ENCODE results near the gene SPATS2.
A peak's percentile ranks its signal among the peaks of the same experiment; 100 is the strongest.

Gene SPATS2

GRCh38 chr12:49455501-49455900 is 88.2 kb downstream of the SPATS2 start:
- no peaks in the 10 kb centered on the region for H3K27me3 ChIP-seq (replicated peaks in 2 of 5; ENCODE audit: control insufficient read depth in 4 of 5, insufficient read depth in 5 of 5, low read length in 4 of 5)
- H3K36me3 ChIP-seq (ENCODE audit: control insufficient read depth in 4 of 4, insufficient read depth in 4 of 4, low read length in 3 of 4) = no peaks in the 10 kb centered on the region
- ChIA-PET CTCF (no interaction called here), POLR2A (no interaction called here)
- WGBS (ENCODE audit: insufficient coverage) = 100% methylated on average over 6 of the region's 6 CpGs
- no peak for DNase-seq
- no peak overlapping the region for H3K4me3 ChIP-seq (ENCODE audit: control insufficient read depth in 1 of 7, extremely low read depth in 1 of 7, insufficient read depth in 4 of 7, low read depth in 2 of 7, low read length in 6 of 7)
- H3K9me3 ChIP-seq (ENCODE audit: control extremely low read depth in 1 of 5, control insufficient read depth in 4 of 5, insufficient read depth in 2 of 5, low read depth in 1 of 5, low read length in 4 of 5) = no peaks in the 10 kb centered on the region
- H3K4me1 ChIP-seq (ENCODE audit: control extremely low read depth in 1 of 4, control insufficient read depth in 4 of 4, insufficient read depth in 4 of 4, low read length in 3 of 4) = no peaks in the 10 kb centered on the region
- H3K27ac ChIP-seq (ENCODE audit: insufficient read depth in 1 of 2, low read depth in 1 of 2, low read length in 2 of 2, poor library complexity in 1 of 2, severe bottlenecking in 2 of 2) = no peak overlapping the region

GRCh38 chr12:49456131-49456679 is 88.9 kb downstream of the SPATS2 start:
- Histone ChIP-seq H3K4me3 (ENCODE audit: control insufficient read depth in 1 of 7, extremely low read depth in 1 of 7, insufficient read depth in 4 of 7, low read depth in 2 of 7, low read length in 6 of 7) (no peak overlapping the region), H3K4me1 (ENCODE audit: control extremely low read depth in 1 of 4, control insufficient read depth in 4 of 4, insufficient read depth in 4 of 4, low read length in 3 of 4) (no peaks in the 10 kb centered on the region), H3K27me3 (replicated peaks in 2 of 5; ENCODE audit: control insufficient read depth in 4 of 5, insufficient read depth in 5 of 5, low read length in 4 of 5) (no peaks in the 10 kb centered on the region), H3K36me3 (ENCODE audit: control insufficient read depth in 4 of 4, insufficient read depth in 4 of 4, low read length in 3 of 4) (no peaks in the 10 kb centered on the region), H3K27ac (ENCODE audit: insufficient read depth in 1 of 2, low read depth in 1 of 2, low read length in 2 of 2, poor library complexity in 1 of 2, severe bottlenecking in 2 of 2) (no peak overlapping the region), H3K9me3 (ENCODE audit: control extremely low read depth in 1 of 5, control insufficient read depth in 4 of 5, insufficient read depth in 2 of 5, low read depth in 1 of 5, low read length in 4 of 5) (no peaks in the 10 kb centered on the region)
- ChIA-PET CTCF (no interaction called here), POLR2A (no interaction called here)
- no peak for DNase-seq
- 100% methylated on average over 2 of the region's 2 CpGs for WGBS (ENCODE audit: insufficient coverage)

DNA sequence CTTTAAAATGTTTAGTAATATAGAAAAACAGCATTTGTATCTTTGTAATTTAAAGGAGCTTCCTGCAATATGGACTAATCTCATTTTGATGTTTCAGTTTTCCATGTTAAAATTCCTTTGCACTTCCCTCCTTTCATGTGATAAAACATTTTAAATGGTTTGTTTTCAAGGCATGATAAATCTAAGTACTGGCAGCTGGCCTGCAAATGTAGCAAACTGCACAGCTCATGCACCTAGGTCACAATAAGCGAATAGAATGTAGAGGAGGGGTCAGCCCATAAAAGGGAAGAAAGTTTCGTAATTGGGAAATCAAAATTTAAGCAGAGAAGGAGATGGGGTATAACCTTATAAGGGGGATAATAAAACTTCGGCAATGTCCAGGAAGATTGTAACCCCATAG is 91.6 kb downstream of the SPATS2 start:
- ChIA-PET CTCF (no interaction called here), POLR2A (no interaction called here)
- no peak overlapping the region for H3K4me3 ChIP-seq (ENCODE audit: control insufficient read depth in 1 of 7, extremely low read depth in 1 of 7, insufficient read depth in 4 of 7, low read depth in 2 of 7, low read length in 6 of 7)
- 100% methylated on average over 3 of the region's 3 CpGs for WGBS (ENCODE audit: insufficient coverage)
- peaks cover 3 to 9% (median 5%) of the 10 kb centered on the region in 4 experiments for H3K36me3 ChIP-seq (ENCODE audit: control insufficient read depth in 4 of 4, insufficient read depth in 4 of 4, low read length in 3 of 4)
- H3K27ac ChIP-seq (ENCODE audit: insufficient read depth in 1 of 2, low read depth in 1 of 2, low read length in 2 of 2, poor library complexity in 1 of 2, severe bottlenecking in 2 of 2) = no peak overlapping the region
- DNase-seq = no peak
- H3K27me3 ChIP-seq (replicated peaks in 2 of 5; ENCODE audit: control insufficient read depth in 4 of 5, insufficient read depth in 5 of 5, low read length in 4 of 5) = no peaks in the 10 kb centered on the region
- H3K9me3 ChIP-seq (ENCODE audit: control extremely low read depth in 1 of 5, control insufficient read depth in 4 of 5, insufficient read depth in 2 of 5, low read depth in 1 of 5, low read length in 4 of 5) = peaks cover 0 to 2% (median 0%) of the 10 kb centered on the region in 5 experiments
- H3K4me1 ChIP-seq (ENCODE audit: control extremely low read depth in 1 of 4, control insufficient read depth in 4 of 4, insufficient read depth in 4 of 4, low read length in 3 of 4) = peaks cover 0 to 4% (median 1%) of the 10 kb centered on the region in 4 experiments

DNA sequence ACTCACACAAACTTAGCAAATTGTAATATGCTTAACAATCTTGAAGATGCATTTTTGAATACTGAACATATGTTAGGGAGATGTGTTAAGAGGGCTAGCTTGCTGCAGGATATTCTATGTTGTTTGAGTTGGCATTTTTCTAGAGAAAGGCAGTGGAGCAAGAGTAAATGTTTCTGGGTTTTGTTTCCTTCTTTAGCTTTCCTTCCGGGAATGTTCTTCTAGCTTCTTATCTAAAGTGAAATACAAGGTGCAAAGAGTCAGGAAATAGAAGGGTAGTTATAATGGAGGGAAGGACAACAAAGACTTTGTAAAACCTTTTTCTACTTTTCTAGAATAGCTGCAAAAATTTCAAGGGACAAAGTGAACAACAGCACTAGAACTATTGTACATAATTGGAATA is 94.0 kb downstream of the SPATS2 start:
- no peak overlapping the region for H3K4me3 ChIP-seq (ENCODE audit: control insufficient read depth in 1 of 7, extremely low read depth in 1 of 7, insufficient read depth in 4 of 7, low read depth in 2 of 7, low read length in 6 of 7)
- no CpG with 5 or more reads among the region's 1 CpG for WGBS (ENCODE audit: insufficient coverage)
- CTCF ChIA-PET = interaction anchor here (0.6 to 1.4 kb wide), 9 partner anchors 8 to 514 kb away, joined by 3 to 4 read pairs (median 3); no protein-coding TSS in a partner anchor
- H3K36me3 ChIP-seq (ENCODE audit: control insufficient read depth in 4 of 4, insufficient read depth in 4 of 4, low read length in 3 of 4) = peaks cover 3 to 9% (median 8%) of the 10 kb centered on the region in 4 experiments
- no peaks in the 10 kb centered on the region for H3K27me3 ChIP-seq (replicated peaks in 2 of 5; ENCODE audit: control insufficient read depth in 4 of 5, insufficient read depth in 5 of 5, low read length in 4 of 5)
- H3K4me1 ChIP-seq (ENCODE audit: control extremely low read depth in 1 of 4, control insufficient read depth in 4 of 4, insufficient read depth in 4 of 4, low read length in 3 of 4) = peaks cover 0 to 4% (median 1%) of the 10 kb centered on the region in 4 experiments
- no peak for DNase-seq
- H3K9me3 ChIP-seq (ENCODE audit: control extremely low read depth in 1 of 5, control insufficient read depth in 4 of 5, insufficient read depth in 2 of 5, low read depth in 1 of 5, low read length in 4 of 5) = peaks cover 0 to 3% (median 0%) of the 10 kb centered on the region in 5 experiments
- H3K27ac ChIP-seq (ENCODE audit: insufficient read depth in 1 of 2, low read depth in 1 of 2, low read length in 2 of 2, poor library complexity in 1 of 2, severe bottlenecking in 2 of 2) = no peak overlapping the region
- POLR2A ChIA-PET = interaction anchor here (1.0 kb wide), 1 partner anchor 10 kb away, joined by 4 read pairs; no protein-coding TSS in a partner anchor

DNA sequence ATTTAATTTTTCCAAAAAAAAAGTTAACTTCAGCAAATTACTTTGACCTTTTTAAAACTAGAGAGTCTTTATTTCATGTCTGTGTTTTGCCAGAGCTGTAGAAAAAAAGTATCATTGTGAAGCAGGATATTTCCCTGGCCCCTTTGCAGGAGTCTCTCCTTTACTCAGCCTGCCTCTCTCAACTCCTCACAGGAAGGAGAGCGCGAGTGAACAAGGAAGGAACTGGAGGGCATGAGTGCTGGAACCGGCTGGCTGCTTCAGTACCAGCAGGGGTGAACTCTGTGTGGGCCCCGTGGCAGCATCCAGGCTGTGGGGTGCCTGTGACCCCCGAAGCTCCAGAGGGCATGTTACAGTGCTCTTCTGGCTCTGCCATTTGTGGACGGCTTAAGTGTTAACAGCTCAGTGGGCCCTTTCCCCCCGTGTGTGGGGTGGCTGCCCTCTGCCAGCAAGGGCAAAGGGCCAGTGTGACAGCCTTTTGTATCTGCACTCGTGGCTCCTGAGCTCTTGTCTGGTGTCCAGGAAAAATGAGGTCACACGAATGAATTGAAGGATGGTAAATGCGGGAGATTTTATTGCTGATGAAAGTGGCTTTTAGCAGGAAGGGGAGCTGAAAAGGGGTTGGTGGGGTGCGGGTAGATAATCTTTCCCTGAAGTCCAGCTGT is 95.0 kb downstream of the SPATS2 start:
- POLR2A ChIA-PET = interaction anchor here (1.0 kb wide), 1 partner anchor 9 kb away, joined by 4 read pairs; no protein-coding TSS in a partner anchor
- CTCF ChIA-PET = interaction anchor here (0.6 to 1.4 kb wide), 7 partner anchors 7 to 515 kb away, joined by 3 to 4 read pairs (median 3); no protein-coding TSS in a partner anchor

GRCh38 chr12:49465132-49465531 is 97.9 kb downstream of the SPATS2 start:
- no peak overlapping the region for H3K4me3 ChIP-seq (ENCODE audit: control insufficient read depth in 1 of 7, extremely low read depth in 1 of 7, insufficient read depth in 4 of 7, low read depth in 2 of 7, low read length in 6 of 7)
- CTCF ChIA-PET = no interaction called here
- WGBS (ENCODE audit: insufficient coverage) = no CpG with 5 or more reads among the region's 2 CpGs
- H3K27me3 ChIP-seq (replicated peaks in 2 of 5; ENCODE audit: control insufficient read depth in 4 of 5, insufficient read depth in 5 of 5, low read length in 4 of 5) = no peaks in the 10 kb centered on the region
- H3K27ac ChIP-seq (ENCODE audit: insufficient read depth in 1 of 2, low read depth in 1 of 2, low read length in 2 of 2, poor library complexity in 1 of 2, severe bottlenecking in 2 of 2) = no peak overlapping the region
- peaks cover 3 to 9% (median 8%) of the 10 kb centered on the region in 4 experiments for H3K36me3 ChIP-seq (ENCODE audit: control insufficient read depth in 4 of 4, insufficient read depth in 4 of 4, low read length in 3 of 4)
- no peak for DNase-seq
- H3K9me3 ChIP-seq (ENCODE audit: control extremely low read depth in 1 of 5, control insufficient read depth in 4 of 5, insufficient read depth in 2 of 5, low read depth in 1 of 5, low read length in 4 of 5) = peaks cover 0 to 3% (median 0%) of the 10 kb centered on the region in 5 experiments
- H3K4me1 ChIP-seq (ENCODE audit: control extremely low read depth in 1 of 4, control insufficient read depth in 4 of 4, insufficient read depth in 4 of 4, low read length in 3 of 4) = peaks cover 0 to 4% (median 1%) of the 10 kb centered on the region in 4 experiments
- POLR2A ChIA-PET = no interaction called here

More for the DNA sequence above, 95.0 kb downstream of the SPATS2 start:
- Histone ChIP-seq H3K36me3 (ENCODE audit: control insufficient read depth in 4 of 4, insufficient read depth in 4 of 4, low read length in 3 of 4) (peaks cover 3 to 9% (median 8%) of the 10 kb centered on the region in 4 experiments), H3K9me3 (ENCODE audit: control extremely low read depth in 1 of 5, control insufficient read depth in 4 of 5, insufficient read depth in 2 of 5, low read depth in 1 of 5, low read length in 4 of 5) (peaks cover 0 to 3% (median 0%) of the 10 kb centered on the region in 5 experiments), H3K4me3 (ENCODE audit: control insufficient read depth in 1 of 7, extremely low read depth in 1 of 7, insufficient read depth in 4 of 7, low read depth in 2 of 7, low read length in 6 of 7) (no peak overlapping the region), H3K27me3 (replicated peaks in 2 of 5; ENCODE audit: control insufficient read depth in 4 of 5, insufficient read depth in 5 of 5, low read length in 4 of 5) (no peaks in the 10 kb centered on the region), H3K4me1 (ENCODE audit: control extremely low read depth in 1 of 4, control insufficient read depth in 4 of 4, insufficient read depth in 4 of 4, low read length in 3 of 4) (peaks cover 0 to 4% (median 1%) of the 10 kb centered on the region in 4 experiments), H3K27ac (ENCODE audit: insufficient read depth in 1 of 2, low read depth in 1 of 2, low read length in 2 of 2, poor library complexity in 1 of 2, severe bottlenecking in 2 of 2) (no peak overlapping the region)
- WGBS (ENCODE audit: insufficient coverage) = 65% methylated on average over 9 of the region's 11 CpGs
- peak in 1 of 3 donors; percentile 1 for DNase-seq

DNA sequence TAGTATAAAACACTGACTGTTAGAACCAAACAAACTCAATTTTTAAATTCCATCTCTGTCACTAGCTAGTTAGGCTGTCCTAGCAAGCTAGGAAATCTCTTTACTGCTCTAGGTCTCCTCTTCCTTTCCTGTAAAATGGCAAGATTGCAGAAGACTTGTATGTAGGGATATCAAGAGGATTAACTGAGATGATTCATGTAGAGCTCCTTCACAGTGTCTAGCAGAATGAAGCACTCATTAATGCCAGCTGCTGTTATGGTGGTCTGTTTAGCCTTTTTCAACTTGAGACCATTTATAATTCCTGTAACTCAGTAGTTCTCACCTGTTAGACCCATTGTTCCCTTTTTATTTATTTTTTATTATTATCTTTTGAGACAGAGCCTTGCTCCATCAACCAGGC is 103.7 kb downstream of the SPATS2 start:
- H3K36me3 ChIP-seq (ENCODE audit: control insufficient read depth in 4 of 4, insufficient read depth in 4 of 4, low read length in 3 of 4) = peaks cover 0 to under 1% (median 0%) of the 10 kb centered on the region in 4 experiments
- ChIA-PET POLR2A (interaction anchor here (0.6 to 1.0 kb wide), 2 partner anchors 9 to 1133 kb away, joined by 3 to 4 read pairs; no protein-coding TSS in a partner anchor), CTCF (interaction anchor here (0.6 to 1.4 kb wide), 4 partner anchors 13 to 112 kb away, joined by 3 to 4 read pairs (median 3); no protein-coding TSS in a partner anchor)
- no peak overlapping the region for H3K4me3 ChIP-seq (ENCODE audit: control insufficient read depth in 1 of 7, extremely low read depth in 1 of 7, insufficient read depth in 4 of 7, low read depth in 2 of 7, low read length in 6 of 7)
- H3K4me1 ChIP-seq (ENCODE audit: control extremely low read depth in 1 of 4, control insufficient read depth in 4 of 4, insufficient read depth in 4 of 4, low read length in 3 of 4) = no peaks in the 10 kb centered on the region
- H3K9me3 ChIP-seq (ENCODE audit: control extremely low read depth in 1 of 5, control insufficient read depth in 4 of 5, insufficient read depth in 2 of 5, low read depth in 1 of 5, low read length in 4 of 5) = no peaks in the 10 kb centered on the region
- H3K27ac ChIP-seq (ENCODE audit: insufficient read depth in 1 of 2, low read depth in 1 of 2, low read length in 2 of 2, poor library complexity in 1 of 2, severe bottlenecking in 2 of 2) = no peak overlapping the region
- H3K27me3 ChIP-seq (replicated peaks in 2 of 5; ENCODE audit: control insufficient read depth in 4 of 5, insufficient read depth in 5 of 5, low read length in 4 of 5) = no peaks in the 10 kb centered on the region
- no peak for DNase-seq

Data from common myeloid progenitor, CD34-positive (primary cell).